Nephron progenitor cell (in vitro differentiated cells): ENCODE results near the gene NR1D2.

Experiments used
- DNase-seq: peaks from one replicate; pipeline ENCODE4 v3.0.0; 2021
- H3K27ac Mint-ChIP-seq: 2 replicates; pipeline ENCODE4 v1.8.0; 2021; ENCODE audit warnings: mild to moderate bottlenecking, moderate library complexity, mixed read lengths
- H3K27me3 Mint-ChIP-seq: 2 replicates; pipeline ENCODE4 v1.8.0; 2021; ENCODE audit warnings: mild to moderate bottlenecking, low read depth, mixed read lengths; ENCODE audit not compliant: poor library complexity
- H3K36me3 Mint-ChIP-seq: 2 replicates; pipeline ENCODE4 v1.8.0; 2021; ENCODE audit warnings: low read depth, mixed read lengths
- H3K4me1 Mint-ChIP-seq: 2 replicates; pipeline ENCODE4 v1.8.0; 2021; ENCODE audit warnings: mixed read lengths
- H3K4me3 Mint-ChIP-seq: 2 replicates; pipeline ENCODE4 v1.8.0; 2021; ENCODE audit warnings: mild to moderate bottlenecking, moderate library complexity, mixed read lengths
- H3K9me3 Mint-ChIP-seq: 2 replicates; pipeline ENCODE4 v1.8.0; 2021; ENCODE audit warnings: mild to moderate bottlenecking, moderate library complexity, mixed read lengths
- CTCF ChIP-seq: fragments of 200-600 bp; sonication (generic); IDR thresholded peaks from 2 replicates; pipeline ENCODE4 v1.5.0; 2021; ENCODE audit warnings: antibody characterized with exemption

NR1D2 gene

GRCh38 chr3:23979569-23979968 lies 34.5 kb downstream of the NR1D2 start:
- Mint-ChIP-seq H3K27me3 (no peaks in the 10 kb centered on the region), H3K4me3 (no peak overlapping the region), H3K27ac (no peak overlapping the region), H3K9me3 (peaks cover 17% of the 10 kb centered on the region), H3K36me3 (peaks cover 45% of the 10 kb centered on the region), H3K4me1 (peaks cover 24% of the 10 kb centered on the region)
- no peak for TF ChIP-seq CTCF
- no peak for DNase-seq

GRCh38 chr3:23981136-23981535 lies 36.0 kb downstream of the NR1D2 start:
- no peak for DNase-seq
- TF ChIP-seq CTCF = no peak
- no peak overlapping the region for H3K27ac Mint-ChIP-seq
- no peak overlapping the region for H3K4me3 Mint-ChIP-seq
- H3K36me3 Mint-ChIP-seq = peaks cover 30% of the 10 kb centered on the region
- H3K9me3 Mint-ChIP-seq = peaks cover 16% of the 10 kb centered on the region
- H3K4me1 Mint-ChIP-seq = peaks cover 24% of the 10 kb centered on the region
- H3K27me3 Mint-ChIP-seq = no peaks in the 10 kb centered on the region

- TF ChIP-seq CTCF = no peak
- Mint-ChIP-seq H3K27ac (peak overlapping the region; percentile 84), H3K9me3 (peaks cover 12% of the 10 kb centered on the region), H3K36me3 (peaks cover 23% of the 10 kb centered on the region), H3K27me3 (no peaks in the 10 kb centered on the region), H3K4me3 (no peak overlapping the region), H3K4me1 (peaks cover 24% of the 10 kb centered on the region)
- peak; percentile 22 for DNase-seq
Measured at GRCh38 chr3:23981955-23982354, 36.9 kb downstream of the NR1D2 start.

GRCh38 chr3:23984934-23985333 lies 39.8 kb downstream of the NR1D2 start:
- Mint-ChIP-seq H3K27me3 (no peaks in the 10 kb centered on the region), H3K9me3 (peaks cover 24% of the 10 kb centered on the region), H3K4me1 (peaks cover 24% of the 10 kb centered on the region), H3K27ac (no peak overlapping the region), H3K4me3 (no peak overlapping the region), H3K36me3 (peaks cover 15% of the 10 kb centered on the region)
- no peak for TF ChIP-seq CTCF
- no peak for DNase-seq

- peaks cover 28% of the 10 kb centered on the region for H3K4me1 Mint-ChIP-seq
- DNase-seq = no peak
- TF ChIP-seq CTCF = no peak
- no peaks in the 10 kb centered on the region for H3K27me3 Mint-ChIP-seq
- H3K4me3 Mint-ChIP-seq = no peak overlapping the region
- H3K27ac Mint-ChIP-seq = no peak overlapping the region
- peaks cover 23% of the 10 kb centered on the region for H3K9me3 Mint-ChIP-seq
- H3K36me3 Mint-ChIP-seq = peaks cover 6% of the 10 kb centered on the region
Measured at GRCh38 chr3:23985747-23986544, 40.9 kb downstream of the NR1D2 start.

- TF ChIP-seq CTCF = no peak
- Mint-ChIP-seq H3K27me3 (no peaks in the 10 kb centered on the region), H3K4me1 (peaks cover 35% of the 10 kb centered on the region), H3K36me3 (no peaks in the 10 kb centered on the region), H3K27ac (no peak overlapping the region), H3K9me3 (peaks cover 17% of the 10 kb centered on the region), H3K4me3 (no peak overlapping the region)
- DNase-seq = no peak
Measured at GRCh38 chr3:23987356-23987755, 42.3 kb downstream of the NR1D2 start.
